Activated CD4-positive, CD25-positive, alpha-beta regulatory T cell treated with anti-CD3 and anti-CD28 coated beads, Interleukin-2, amount 50 U/mL, for 24 hours (primary cell): ENCODE data around the gene SHISA9.

ENCODE experiments used
- ATAC-seq, 2 donors: fragments of 150-1000 bp; cut with Tn5 transposase; one replicate each; pipeline ENCODE4 v1.10.0; 2021; ENCODE audit warnings: mild to moderate bottlenecking in 1 of 2, moderate library complexity in 1 of 2

Gene SHISA9

DNA sequence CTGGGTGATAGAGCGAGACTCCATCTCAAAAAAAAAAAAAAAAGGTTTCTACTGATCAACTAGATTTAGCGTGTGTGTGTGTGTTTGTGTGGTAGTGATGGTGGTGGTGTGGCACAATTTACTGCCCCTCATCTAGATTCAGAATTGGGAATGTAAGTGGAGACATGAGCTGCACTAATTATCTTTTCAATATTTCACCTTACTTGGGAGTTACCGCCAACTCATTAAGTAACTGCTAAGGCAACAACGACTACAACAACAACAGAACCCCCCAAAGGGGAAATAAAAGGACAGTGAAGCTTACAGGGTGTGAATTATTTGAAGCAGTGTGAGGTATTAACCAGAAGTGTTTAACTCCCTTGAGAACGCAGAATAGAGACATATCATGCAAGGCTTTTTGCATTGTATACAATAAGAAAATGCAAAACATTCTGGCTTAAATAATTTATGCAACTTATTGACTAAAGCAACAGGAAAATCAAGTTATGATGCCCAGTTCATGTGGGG is 180.5 kb downstream of the SHISA9 start:
- no peak for ATAC-seq

DNA sequence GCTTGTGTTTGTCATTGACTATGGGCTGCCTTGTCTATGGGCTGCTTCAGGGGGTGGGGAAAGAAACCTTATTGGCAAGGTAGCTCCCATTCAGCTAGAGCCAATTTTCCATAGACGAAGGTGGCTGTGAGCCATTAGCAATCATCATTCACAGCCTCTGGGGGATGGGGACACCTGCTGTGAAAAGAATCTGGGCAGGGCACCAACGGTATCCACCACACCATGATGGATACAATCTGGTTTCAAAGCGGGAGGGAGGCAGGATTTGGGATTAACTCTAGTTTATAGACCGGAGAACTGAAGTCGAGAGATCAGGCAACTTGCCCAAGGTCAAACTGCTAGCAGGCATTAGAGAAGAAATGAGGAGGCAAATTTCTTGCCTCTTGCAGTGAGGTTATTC is 182.3 kb downstream of the SHISA9 start:
- ATAC-seq, result no peak

DNA sequence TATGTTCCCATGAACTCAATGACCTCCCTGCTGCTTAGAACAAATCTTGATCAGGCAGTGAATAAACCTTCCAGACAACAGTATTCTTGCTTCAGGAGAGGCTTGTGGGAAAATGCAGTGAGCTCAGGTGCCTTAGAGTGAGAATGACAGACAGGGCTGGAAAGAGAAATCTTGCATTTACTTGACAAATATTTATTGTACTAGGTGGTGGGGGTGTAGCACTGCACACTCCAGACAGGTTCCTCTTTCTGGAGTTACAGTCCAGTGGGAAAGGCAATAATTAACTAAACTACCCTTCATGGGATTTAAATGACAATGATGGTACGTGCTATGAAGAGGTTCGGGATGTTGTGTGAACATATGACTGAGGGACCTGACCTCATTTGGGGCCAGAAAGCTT is 182.9 kb downstream of the SHISA9 start:
- no peak for ATAC-seq

DNA sequence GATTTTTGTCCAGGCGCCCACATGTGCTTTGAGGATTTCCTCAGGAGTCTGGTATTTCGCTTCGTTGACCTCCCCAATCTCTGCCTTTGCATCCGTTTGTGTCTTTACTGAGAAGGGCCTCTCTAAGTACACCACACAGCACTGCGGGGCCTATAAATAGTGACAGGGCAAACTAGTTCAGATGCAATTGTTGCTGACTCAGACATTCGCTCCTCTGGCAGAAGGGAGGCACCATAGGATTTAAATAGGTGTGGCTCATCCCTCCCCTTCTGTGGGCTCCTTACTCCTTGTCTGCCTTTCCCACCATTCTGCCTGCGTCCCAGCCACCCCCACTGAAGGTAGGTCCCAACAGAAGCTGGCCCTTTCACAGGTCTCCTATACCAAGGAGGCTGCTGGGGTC is 192.3 kb downstream of the SHISA9 start:
- ATAC-seq, result no peak

DNA sequence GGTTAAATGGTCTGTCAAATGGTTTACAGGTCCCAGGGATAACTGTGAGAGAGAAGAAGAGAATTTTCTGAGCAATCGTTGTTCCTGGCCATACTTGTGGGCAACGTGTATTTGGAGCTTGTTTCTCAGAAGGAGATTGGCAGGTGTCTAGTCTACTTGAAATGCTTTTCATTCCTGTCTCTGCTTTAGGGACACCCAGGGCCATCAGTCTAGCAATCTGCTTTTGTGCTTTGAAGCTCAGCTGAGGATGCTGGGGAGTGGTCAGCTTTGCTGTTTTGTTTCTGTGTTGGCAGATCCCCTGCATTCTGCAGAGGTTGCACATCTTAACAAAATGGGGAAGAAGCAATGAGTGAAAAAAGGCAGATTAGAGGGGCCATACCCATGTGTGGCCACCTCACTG is 193.7 kb downstream of the SHISA9 start:
- ATAC-seq, result no peak

DNA sequence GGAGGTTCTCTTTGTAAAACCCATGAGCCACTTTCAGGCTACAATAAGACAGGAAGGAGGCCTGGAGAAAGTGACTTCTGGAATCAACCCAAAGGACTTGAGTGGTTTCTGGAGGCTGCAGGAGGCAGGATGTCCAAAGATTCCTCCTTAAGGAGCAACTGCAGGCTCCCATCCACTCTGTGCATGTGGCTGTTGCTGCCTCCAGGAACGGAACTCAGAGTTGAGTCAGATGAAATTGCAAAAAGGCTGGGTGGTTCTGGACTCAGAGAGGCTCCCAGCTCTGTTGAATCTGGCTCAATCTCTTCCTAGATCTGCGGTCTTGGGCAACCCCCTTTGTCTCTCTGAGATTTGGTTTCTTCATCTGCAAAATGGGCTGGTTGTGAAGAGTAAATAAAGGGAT is 197.1 kb downstream of the SHISA9 start:
- no peak for ATAC-seq

DNA sequence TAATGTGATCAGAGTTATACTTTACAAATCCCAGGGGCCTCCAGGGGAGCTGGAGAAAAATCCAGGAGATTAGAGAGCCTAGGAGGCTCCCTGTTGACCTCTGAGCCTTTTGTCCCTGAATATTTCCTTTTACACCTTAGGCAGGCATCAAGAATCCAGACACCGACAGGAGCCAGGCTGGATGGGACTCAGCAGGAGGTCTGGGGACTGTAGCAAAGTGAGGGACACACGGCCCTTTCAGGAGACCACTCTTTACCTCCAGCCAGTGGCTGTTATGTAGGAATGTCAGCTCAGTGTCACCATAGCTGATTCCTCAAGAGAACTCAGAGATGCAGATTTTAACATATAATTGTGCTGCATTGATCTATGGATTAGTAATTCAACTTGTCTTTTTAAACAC is 198.4 kb downstream of the SHISA9 start:
- ATAC-seq, result no peak

DNA sequence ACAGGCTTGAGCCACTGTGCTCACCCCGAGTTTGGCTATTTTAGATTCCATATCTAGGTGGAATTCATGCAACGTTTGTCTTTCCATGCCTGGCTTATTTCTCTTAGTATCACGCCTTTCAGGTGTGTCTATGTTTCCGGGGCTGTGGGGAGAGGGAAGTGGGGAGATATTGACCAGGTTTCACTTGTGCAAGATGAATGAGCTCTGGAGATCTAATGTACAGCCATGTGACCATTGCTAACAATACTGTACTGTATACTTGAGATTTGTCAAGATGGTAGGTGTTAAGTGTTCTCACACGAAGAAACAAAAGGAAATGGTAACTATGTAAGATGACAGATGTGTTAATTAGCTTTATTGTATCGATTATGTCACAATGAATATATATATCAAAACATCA is 199.6 kb downstream of the SHISA9 start:
- no peak for ATAC-seq

DNA sequence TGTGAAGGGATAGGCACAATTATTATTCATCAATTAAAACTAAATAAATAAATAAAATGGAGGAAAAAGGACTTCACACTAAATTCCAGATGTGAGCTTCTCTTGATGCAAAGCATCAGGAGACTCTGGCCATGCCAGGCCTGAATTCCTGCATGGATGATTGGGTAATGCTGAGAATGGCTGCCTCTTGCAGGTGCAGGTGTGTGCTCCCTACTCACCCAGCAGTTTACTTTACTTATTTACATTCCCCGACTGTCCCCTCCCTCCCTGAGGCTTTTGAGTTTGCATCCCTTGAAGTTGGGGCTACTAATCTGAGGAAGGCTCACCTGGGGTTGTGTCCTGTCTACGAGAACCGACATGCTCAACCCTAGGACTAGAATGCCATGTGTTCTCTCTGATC is 200.4 kb downstream of the SHISA9 start:
- no peak for ATAC-seq

DNA sequence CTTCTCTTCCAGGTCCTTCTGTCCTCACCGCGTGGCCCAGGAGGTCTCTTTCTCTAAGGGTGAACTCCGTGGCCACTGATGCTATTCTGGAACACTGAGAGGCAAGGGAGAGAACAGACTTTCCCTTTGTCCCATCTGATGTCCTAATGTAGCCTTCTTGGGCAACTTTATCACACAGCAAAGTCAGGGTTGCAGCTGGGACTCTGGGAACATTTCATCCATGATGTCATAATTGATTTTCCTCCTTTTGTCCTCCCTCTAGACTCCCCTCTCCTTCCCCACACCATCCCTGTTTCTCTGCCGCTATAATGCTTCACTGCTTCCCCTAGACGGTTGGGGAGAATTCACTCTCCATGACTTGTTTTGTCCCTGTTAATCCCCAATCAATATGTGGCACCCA is 201.0 kb downstream of the SHISA9 start:
- no peak for ATAC-seq

DNA sequence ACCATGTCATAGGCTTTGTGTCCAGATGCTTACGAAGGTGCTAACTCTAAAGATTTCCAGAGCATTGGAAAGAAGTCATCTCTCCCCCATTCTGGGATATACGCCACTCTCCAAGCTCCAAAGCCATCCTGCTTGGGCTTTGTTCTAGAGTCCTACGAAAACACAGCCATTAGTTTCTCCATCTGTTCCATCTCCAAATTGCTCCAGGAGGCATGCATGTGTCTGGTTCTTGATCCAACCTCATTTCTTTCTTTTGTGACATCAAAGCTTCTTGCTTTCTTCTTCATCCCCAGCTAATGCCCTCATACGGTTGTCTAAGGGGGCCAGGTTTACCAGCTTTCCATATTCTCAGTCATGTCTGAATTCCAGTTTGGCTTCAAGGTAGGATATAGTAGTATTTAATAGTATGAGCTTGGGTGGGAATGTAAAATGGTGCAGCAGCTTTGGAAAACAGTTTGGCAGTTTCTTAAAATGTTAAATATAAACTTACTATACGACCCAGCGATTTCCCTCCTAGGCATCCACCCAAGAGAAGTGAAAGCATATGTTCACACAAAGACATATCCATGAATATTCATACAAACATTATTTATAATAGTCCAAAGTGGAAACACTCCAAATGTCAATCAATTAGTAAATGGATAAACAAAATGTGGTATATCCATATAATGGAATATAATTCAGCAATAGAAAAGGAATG is 202.6 kb downstream of the SHISA9 start:
- no peak for ATAC-seq

DNA sequence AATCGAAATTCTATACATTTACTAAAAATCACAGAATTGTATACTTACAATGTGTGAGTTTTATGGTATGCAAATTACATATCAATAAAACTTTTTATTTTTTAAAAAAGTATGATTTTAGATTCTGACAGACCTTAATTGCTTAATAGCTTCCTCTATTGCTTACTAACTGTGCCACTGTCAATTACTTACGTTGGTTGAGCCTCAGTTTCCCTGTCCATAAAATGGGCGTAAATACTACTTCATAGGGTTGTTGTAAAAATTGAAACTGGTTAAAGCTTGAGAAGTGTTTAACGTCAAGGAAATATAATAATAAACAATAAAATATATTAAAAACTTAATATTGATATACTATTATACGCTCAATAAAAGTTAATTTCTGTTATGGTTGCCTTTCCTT is 203.4 kb downstream of the SHISA9 start:
- ATAC-seq, result no peak

DNA sequence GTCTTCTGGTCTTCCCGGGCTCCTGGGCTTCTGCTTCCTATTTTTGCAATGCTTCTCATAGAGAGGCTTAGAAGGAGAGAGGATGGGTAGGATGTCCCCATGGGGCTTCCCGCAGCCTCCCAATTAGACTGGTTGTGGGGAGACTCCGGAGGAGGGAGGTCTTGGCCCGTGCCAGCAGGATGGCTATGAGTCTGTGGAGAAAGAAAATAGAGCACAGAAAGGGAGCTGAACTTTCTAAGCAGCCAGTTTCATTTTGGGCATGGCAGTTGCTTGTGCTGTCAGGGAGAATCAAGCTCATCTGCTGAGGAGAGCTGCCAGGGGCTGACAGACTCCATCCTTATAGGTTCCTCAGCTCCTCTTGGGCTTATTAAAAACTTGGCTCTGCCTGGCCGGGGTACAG is 204.0 kb downstream of the SHISA9 start:
- no peak for ATAC-seq

DNA sequence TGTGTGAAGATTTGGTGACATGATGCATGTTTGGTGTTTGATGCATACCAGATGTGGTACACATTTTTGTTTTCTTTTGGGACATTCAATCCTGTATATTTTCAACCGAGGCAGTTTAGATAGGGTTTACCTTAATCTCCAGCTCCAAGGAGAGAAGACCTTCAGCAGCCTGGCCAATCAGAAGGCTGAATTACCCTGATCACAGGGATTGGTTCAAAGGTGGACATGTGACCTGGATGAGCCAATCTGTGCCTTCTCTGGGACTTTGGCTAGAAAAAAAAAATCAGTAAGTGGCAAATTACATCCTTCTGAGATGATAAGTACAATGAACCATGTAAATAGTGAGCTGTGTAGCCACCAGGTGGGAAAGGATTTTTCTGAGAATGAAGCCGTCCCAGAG is 205.1 kb downstream of the SHISA9 start:
- ATAC-seq, result no peak

DNA sequence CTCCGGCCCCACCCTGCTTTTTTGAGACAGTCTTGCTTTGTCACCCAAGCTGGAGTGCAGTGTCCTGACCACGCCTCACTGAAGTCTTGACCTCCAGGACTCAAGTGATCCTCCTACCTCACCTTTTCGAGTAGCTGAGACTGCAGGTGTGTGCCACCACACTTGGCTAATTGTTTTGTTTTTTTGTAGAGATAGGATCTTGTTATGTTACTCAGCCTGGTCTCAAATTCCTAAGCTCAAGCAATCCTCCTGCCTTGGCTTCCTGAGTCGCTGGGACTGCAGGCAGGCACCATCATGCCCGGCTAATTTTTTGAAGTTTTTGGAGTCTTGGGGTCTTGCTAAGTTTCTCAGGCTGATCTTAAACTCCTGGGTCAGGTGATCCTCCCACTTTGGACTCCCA is 206.7 kb downstream of the SHISA9 start:
- ATAC-seq, result no peak

DNA sequence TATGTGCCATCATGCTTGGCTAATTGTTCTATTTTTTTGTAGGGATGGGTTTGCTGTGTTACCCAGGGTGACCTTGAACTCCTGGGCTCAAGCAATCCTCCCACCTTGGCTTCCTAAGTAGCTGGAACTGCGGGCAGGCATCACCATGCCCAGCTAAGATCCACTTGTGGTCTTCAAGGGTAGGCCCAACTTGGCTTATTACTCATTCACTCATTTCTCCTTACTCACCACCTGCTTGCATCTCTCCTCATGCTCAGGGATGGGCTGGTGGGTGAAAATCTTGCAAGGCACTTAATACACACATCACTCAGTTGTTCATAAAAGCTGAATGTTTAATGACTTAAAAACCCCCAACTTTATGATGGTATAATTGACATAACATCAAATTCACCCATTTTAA is 207.8 kb downstream of the SHISA9 start:
- no peak for ATAC-seq

DNA sequence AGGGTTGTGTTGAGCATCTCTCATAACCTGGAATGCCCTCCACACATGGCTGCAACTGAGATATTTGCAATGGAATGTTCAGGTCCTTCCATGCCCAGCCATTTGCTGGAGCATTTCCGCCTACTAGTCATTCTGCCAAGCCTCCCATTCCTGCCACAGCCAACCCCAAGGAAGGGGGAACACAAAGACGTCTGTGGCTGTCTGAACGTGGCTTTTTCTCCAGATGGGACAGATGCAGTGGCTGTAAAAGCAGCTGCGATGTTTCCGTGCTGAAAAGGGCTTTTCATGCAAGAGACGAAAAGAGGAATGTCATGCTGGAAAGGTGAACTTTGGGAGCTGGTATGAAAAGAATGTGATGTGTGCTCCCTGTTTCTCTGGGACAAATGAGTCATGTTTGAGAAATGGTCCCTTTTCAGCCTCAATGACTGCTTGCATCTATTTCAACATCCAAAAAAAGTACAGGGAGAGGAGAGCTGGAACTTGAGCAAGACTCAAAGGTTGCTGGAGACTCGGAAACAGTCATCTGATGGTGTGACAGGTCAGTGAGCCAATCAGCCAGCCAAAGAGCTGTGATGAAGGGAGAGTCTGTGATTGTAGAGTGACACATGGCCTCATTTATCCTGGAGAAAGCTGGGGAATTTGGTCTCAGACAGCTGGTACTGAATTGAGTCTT is 208.9 kb downstream of the SHISA9 start:
- ATAC-seq, result no peak

DNA sequence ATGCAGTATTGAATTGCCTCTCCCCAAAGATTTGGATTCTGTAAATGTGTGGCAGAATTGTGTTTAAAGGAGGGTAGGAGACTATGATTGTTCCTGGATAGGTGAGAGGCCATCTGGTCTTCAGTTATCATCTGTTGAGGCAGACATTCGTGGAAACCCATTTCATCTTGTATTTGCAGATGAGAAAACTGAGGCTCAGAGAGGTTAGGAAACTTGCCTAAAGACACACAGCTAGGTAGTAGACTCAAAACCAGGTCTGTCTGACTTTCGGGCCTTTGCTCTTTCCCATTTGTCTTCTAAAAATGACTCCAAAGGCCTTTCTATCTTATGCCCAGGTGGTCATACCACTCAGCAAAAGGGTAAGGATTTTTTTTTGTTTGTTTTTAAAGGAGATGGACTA is 210.3 kb downstream of the SHISA9 start:
- ATAC-seq, result no peak

DNA sequence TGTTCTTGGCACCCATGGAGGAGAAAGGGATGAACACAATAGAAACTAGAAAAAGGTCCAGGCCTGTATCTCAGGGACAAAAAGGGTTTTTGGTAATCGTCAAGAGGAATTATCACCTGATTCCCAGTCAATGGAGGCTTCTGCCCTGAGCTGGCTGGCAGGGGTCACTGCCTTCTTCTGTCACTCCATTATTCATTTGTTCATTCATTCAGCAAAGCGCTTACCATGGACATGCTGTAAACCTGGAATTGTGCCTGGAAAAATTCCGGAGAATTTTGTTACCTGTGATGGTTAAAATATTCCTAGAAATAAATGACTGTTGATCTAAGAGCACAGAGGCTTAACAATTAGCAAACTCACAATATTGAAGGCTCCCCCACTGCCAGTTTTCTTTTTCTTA is 212.3 kb downstream of the SHISA9 start:
- no peak for ATAC-seq

DNA sequence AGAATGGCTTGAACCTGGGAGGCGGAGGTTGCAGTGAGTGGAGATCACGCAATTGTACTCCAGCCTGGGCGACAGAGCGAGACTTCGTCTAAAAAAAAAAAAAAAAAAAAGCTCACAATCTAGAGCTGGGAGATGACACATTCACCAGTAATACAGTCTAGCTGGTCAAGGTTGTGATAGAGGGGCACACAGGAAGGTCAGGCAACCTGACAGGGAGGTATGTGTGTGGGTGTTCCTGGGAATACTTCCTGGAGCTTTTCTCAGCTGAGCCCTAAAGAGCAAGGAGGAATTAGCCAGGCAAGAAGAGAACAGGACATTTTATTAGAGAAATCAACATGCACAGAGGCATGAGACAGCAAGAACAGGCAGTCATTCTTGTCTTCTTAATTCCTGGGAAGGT is 216.7 kb downstream of the SHISA9 start:
- no peak for ATAC-seq

DNA sequence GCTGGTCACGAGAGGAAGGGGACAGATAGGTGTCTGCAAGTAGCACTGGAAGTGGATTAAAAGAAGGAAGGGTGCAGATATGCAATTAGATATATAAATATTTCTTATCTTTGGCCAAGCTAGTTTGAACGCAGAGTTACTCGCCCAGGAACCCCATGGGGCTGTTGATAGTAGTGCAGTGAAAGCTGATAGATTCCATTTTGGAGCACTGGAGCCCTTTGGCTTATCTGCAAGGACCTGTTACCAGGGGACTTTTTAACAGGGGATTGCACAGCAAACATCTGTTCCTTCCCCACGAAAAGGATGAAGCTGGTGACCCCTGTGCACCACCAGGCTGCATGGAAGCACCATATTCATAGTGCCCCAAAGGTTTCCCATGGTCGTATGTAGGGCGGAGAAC is 218.7 kb downstream of the SHISA9 start:
- no peak for ATAC-seq

DNA sequence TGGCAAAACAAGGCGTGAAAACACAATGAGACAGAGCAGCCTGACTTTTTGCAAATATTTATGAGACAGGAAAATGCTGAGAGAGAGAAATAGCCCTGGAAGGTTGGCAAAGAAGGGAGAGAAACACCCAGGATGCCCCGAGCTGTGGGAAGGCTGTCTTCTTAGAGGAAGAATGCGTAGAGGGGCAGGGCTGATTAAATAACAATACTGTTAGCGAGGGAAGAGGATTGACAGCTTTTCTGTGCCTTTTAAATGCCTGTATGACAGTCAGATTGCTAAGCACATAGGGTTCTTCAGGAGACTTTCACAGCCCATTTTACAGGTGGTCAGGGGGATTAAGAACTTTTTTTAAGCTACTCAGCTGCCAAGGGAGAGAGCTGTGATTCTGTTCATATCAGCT is 219.2 kb downstream of the SHISA9 start:
- no peak for ATAC-seq

DNA sequence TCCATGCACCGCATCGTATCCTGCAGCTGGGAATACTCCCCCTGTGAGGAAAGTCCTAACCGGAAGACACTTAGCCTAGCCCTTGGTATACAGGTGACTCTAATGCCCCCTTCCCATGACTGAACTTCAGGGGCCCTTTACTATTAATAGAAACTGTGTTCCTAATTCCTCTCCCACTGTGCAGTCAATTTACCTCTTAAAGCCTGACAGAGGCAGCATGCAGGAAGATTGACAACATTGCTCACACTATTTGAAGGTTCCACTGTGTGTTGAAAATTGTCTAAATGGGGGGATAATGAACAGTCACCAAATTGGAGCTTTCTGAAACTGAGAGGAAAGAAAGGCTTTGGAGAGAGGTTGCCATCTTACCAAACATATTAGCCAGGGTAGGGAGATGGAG is 222.6 kb downstream of the SHISA9 start:
- no peak for ATAC-seq

DNA sequence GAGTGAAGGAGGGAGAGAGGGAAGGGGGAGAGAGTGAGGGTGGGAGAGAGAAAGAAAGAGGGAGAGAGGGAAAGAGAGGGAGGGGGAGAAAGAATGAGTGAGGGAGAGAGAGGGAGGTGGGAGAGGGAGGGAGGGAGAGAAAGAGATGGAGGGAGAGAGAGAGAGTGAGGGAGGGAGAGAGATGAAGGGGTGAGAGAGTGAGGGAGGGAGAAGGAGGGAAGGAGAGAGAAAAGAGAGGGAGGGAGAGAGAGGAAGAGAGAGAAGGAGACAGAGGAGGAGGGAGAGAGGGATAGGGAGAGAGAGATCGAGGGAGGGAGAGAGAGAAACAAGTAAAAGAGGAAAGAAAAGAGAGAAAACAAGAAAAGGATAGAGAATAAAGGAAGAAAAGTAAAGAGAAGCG is 225.7 kb downstream of the SHISA9 start:
- ATAC-seq, result no peak

DNA sequence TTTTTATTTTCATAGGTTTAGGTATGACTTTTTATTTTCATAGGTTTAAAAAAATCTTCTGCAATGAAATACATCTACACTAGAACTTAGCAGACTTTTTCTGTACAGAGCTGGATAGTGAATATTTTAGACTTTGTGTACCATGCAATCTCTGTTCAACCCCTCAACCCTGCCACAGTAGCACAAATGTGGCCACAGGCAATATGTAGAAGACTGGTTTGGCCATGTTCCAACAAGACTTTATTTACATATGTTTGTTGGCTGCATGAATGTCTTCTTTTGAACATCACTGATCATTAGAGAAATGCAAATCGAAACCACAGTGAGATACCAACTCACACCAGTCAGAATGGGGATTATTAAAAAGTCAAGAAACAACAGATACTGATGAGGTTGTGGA is 229.2 kb downstream of the SHISA9 start:
- ATAC-seq, result no peak
